ENCODE results near the gene ANAPC13. TPM values are rescaled to one million over a fixed set of nuclear protein-coding genes. Genes with fewer than 3 reads are reported as not detected.
A peak's percentile ranks its signal among the peaks of the same experiment; 100 is the strongest.

ANAPC13 gene, protein sequence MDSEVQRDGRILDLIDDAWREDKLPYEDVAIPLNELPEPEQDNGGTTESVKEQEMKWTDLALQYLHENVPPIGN
- 10 to 100 TPM; 27.3 to 27.4 TPM for total RNA-seq

DNA sequence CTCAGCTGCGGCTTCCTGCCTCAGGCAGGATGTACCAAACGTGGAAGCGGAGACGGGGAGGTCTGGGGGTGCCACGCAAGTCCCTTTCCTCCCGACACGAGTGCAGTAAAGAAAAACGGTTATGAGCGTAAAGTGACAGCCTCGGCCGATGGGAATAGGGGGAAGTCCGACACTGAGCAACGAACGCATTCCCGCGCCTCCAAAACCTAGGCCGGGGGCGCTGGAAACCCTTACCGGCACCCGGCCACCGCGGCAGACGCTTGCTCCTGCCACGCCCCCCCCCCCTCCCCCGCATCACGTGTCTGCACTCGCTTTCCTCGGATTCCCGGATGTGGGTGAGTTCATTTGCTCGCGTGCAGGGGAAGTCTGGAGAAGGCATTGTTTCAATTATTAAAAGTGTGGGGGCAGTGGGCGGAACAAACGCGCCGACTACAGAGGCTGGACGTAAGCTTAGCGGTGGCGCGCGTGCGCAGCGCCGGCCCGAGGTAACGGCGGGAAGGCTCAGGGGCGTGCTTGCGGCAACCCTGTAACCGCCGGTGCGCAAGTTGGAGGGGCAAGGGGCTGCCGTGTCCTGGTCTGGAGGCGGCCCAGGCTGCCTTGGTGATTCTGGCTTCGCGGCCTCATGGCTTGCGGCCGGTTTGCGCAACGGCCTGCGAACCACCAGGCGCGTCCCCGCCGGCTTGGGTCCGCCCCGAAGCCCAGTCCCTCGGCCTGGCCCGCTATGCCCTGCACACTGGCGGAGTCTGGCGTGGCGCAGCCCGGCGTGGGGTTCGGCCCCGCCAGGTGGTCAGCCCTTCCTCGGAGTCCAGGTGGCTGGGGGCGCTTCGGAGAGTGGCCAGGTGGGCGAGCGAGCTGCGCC is at the start of gene ANAPC13, which contains the start of gene CEP63:
TSS of gene ANAPC13 (minus strand) at position 268 of the 859 bp plus-strand sequence. CDS start 3,081 bp downstream, outside the sequence.
TSS of gene CEP63 (plus strand) at position 340 of the 859 bp plus-strand sequence. CDS start 9,264 bp downstream, outside the sequence.
- no peaks in the 10 kb centered on the region for H3K27me3 Mint-ChIP-seq
- H3K4me1 Mint-ChIP-seq = peaks cover 45% of the 10 kb centered on the region
- H3K4me3 Mint-ChIP-seq = peak within 1 kb of the TSS; percentile 89
- POLR2A ChIA-PET = interaction anchor here (0.5 to 5.0 kb wide), 17 partner anchors 9 to 1799 kb away, joined by 3 to 41 read pairs (median 4); partner anchors contain the start of genes CDV3 and RYK
- CTCF ChIA-PET = interaction anchor here (1.4 to 6.5 kb wide), 3 partner anchors 11 to 273 kb away, joined by 3 to 62 read pairs (median 4); no protein-coding TSS in a partner anchor
- H3K36me3 Mint-ChIP-seq (ENCODE audit: low read depth) = peaks cover 32% of the 10 kb centered on the region
- H3K9me3 Mint-ChIP-seq = no peaks in the 10 kb centered on the region
- H3K27ac Mint-ChIP-seq = peak within 1 kb of the TSS; percentile 95
- peak; percentile 94 for DNase-seq

DNA sequence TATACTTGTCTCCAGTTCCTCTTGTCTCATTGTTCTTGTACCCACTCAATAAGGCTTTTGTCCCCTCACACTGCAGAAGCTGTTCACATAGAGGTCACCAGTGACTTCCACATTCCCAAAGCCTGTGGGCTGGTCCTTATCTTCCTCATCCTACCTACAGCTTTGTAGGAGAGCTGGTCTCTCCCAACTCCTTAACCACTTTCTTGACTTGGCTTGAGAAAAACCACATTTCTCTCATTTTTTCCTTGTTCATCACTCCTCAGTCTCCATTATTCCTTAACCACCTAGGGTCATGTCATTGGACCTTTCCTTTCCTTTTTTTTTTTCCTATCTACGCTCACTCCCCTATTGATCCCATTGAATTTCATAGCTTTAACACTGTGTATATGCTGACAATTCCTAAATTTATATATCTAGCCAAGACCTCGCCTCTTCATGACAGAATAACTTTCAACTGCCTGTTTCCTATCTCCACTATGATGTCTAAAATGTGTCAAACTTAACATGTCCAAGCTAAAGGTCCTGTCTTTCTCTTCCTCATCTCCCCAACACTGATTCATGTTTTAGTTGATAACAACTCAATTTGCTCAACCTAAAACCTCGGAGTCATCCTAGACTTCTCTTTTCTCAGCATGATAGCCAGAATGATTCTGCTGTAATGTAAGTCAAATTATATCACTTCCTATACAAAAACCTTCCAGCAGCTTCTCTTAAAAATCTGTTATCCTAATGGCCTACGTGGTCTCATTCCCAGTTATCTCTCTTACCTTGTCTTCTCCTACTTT is 49.6 kb upstream of the ANAPC13 start:
- Mint-ChIP-seq H3K9me3 (no peaks in the 10 kb centered on the region), H3K4me1 (no peaks in the 10 kb centered on the region), H3K27me3 (no peaks in the 10 kb centered on the region), H3K4me3 (no peak overlapping the region), H3K27ac (no peak overlapping the region), H3K36me3 (ENCODE audit: low read depth) (peaks cover 25% of the 10 kb centered on the region)
- CTCF ChIA-PET = interaction anchor here (1.0 kb wide), 1 partner anchor 10 kb away, joined by 3 read pairs; no protein-coding TSS in a partner anchor
- POLR2A ChIA-PET = no interaction called here
- DNase-seq = no peak

DNA sequence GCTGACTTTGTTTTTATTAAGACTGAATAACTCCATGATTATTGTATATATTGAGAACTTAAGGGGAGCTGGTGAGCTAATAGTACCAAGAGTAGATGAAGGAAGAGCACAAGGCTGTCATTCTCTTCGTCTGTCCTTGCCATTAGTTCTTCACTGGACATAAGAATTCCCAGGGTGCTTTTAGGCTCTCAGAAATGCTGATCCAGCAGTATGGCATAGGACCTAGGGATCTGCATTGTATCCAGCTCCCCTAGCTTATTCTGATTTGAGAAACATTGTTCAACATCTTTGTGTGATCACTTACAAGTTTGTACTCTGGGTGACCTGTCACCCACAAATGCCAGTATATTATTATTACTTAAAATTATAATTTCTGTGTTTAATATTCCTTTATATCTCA is 47.7 kb upstream of the ANAPC13 start:
- POLR2A ChIA-PET = no interaction called here

DNA sequence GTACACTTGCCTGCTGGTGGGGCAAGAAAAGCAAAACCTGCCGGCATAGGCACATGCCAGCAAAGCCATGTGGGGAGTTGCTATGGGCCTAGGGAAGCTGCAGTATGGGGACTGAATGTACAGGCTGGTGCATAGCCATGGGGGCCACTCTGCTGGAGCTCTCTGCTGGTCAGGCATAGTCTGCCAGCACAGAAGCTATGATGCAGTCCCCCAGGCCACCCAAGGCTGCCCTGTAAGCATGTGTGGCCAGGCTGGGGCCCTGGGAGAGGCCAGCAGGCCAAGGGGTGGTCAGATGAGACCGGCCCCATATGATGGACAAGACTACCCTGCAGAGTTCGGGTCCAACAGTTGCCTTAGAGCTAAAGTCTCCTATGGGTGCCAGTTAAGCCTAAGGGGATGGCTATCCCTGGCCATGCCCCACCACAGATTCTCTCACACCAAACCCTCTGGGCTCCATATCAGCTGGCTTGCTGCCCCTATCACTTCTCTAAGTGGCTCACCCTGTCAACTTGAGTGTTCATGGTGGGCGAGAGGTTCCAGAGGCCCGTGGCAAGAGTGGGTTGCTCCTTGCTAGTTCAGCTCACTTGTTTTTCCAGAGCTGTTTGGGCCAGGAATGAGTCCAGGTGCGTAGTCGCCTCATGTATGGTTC is 41.9 kb upstream of the ANAPC13 start:
- Mint-ChIP-seq H3K27ac (no peak overlapping the region), H3K27me3 (no peaks in the 10 kb centered on the region), H3K9me3 (peaks cover 38% of the 10 kb centered on the region), H3K4me1 (no peaks in the 10 kb centered on the region), H3K36me3 (ENCODE audit: low read depth) (peaks cover 47% of the 10 kb centered on the region), H3K4me3 (no peak overlapping the region)
- ChIA-PET CTCF (no interaction called here), POLR2A (no interaction called here)
- DNase-seq = no peak

More for the DNA sequence above, 47.7 kb upstream of the ANAPC13 start:
- peaks cover 20% of the 10 kb centered on the region for H3K36me3 Mint-ChIP-seq (ENCODE audit: low read depth)
- H3K27me3 Mint-ChIP-seq = no peaks in the 10 kb centered on the region
- H3K4me1 Mint-ChIP-seq = no peaks in the 10 kb centered on the region
- no peak overlapping the region for H3K4me3 Mint-ChIP-seq
- no peaks in the 10 kb centered on the region for H3K9me3 Mint-ChIP-seq
- DNase-seq = no peak
- H3K27ac Mint-ChIP-seq = no peak overlapping the region
- CTCF ChIA-PET = interaction anchor here (1.2 kb wide), 1 partner anchor 67 kb away, joined by 5 read pairs; no protein-coding TSS in a partner anchor

DNA sequence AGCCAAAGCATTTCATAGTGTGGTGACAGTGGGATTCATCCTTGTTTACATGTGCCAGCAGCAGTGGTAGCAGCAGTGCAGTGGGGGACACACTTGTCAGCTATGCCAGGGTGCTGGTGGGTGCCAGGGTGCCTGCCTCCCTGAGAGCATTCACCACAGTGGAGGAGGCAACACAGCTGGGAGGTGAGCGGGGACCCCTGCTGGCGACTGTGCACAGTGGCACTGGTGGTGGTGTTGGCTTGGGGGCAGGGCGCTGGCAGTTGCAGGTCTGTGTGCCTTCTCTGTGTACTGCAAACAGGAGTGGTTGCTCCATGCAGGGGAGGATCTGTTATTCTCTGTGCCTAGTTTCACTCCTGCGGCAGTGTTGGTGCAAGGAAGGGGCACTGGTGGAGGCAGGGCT is 41.3 kb upstream of the ANAPC13 start:
- POLR2A ChIA-PET = no interaction called here
- Mint-ChIP-seq H3K36me3 (ENCODE audit: low read depth) (peaks cover 52% of the 10 kb centered on the region), H3K4me3 (no peak overlapping the region), H3K9me3 (peaks cover 43% of the 10 kb centered on the region), H3K4me1 (no peaks in the 10 kb centered on the region), H3K27ac (no peak overlapping the region), H3K27me3 (no peaks in the 10 kb centered on the region)
- CTCF ChIA-PET = no interaction called here
- DNase-seq = no peak

DNA sequence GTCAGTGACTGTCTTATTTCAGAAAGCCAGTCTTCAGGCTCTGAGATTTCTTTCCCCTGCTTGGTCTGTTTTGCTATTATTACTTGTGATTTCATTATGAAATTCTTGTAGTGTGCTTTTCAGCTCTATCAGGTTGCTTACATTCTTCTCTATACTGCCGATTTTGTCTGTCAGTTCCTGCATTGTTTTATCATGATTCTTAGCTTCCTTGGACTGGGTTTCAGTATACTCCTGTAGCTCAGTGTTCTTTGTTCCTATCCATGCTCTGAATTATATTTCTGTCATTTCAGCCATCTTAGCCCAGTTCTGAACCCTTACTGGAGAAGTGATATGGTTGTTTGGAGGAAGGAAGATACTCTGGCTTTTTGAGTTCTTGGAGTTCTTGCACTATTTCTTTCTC is 40.5 kb upstream of the ANAPC13 start:
- Mint-ChIP-seq H3K4me1 (no peaks in the 10 kb centered on the region), H3K27ac (no peak overlapping the region), H3K4me3 (no peak overlapping the region), H3K27me3 (no peaks in the 10 kb centered on the region), H3K36me3 (ENCODE audit: low read depth) (peaks cover 52% of the 10 kb centered on the region), H3K9me3 (peaks cover 48% of the 10 kb centered on the region)
- no peak for DNase-seq
- POLR2A ChIA-PET = no interaction called here
- CTCF ChIA-PET = no interaction called here

DNA sequence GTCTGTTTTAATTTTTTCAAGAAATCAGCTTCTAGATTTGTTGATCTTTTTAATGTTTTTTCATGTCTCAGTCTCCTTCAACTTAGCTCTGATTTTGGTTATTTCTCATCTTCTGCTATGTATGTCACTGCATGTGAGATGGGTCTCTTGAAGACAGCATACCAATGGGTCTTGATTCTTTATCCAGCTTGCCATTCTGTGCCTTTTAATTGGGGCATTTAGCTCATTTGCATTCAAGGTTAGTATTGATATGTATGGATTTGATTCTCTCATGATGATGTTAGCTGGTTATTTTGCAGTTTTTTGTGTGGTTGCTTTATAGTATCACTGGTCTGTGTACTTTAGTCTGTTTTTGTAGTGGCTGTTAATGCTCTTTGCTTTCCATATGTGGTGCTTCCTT is 39.5 kb upstream of the ANAPC13 start:
- no peak for DNase-seq
- H3K4me3 Mint-ChIP-seq = no peak overlapping the region
- H3K9me3 Mint-ChIP-seq = peaks cover 48% of the 10 kb centered on the region
- H3K27ac Mint-ChIP-seq = no peak overlapping the region
- H3K4me1 Mint-ChIP-seq = no peaks in the 10 kb centered on the region
- H3K36me3 Mint-ChIP-seq (ENCODE audit: low read depth) = peaks cover 52% of the 10 kb centered on the region
- CTCF ChIA-PET = interaction anchor here (0.7 to 1.2 kb wide), 2 partner anchors 10 to 38 kb away, joined by 3 read pairs; no protein-coding TSS in a partner anchor
- H3K27me3 Mint-ChIP-seq = no peaks in the 10 kb centered on the region
- POLR2A ChIA-PET = interaction anchor here (1.2 kb wide), 1 partner anchor 11 kb away, joined by 3 read pairs; no protein-coding TSS in a partner anchor

DNA sequence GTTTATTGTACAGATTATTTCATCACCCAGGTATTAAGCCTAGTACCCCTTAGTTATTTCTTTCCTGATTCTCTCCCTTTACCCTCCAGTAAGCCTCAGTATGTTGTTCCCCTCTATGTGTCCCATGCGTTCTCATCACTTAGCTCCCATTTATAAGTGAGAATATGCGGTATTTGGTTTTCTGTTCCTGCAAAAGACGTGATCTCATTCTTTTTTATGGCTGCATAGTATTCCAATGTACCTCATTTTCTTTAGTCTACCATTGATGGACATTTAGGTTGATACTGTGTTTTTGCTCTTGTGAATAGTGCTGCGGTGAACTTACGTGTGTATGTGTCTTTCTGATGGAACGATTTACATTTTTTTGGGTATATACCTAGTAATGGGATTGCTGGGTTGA is 36.8 kb upstream of the ANAPC13 start:
- no peak for DNase-seq
- peaks cover 2% of the 10 kb centered on the region for H3K4me1 Mint-ChIP-seq
- no peaks in the 10 kb centered on the region for H3K27me3 Mint-ChIP-seq
- H3K36me3 Mint-ChIP-seq (ENCODE audit: low read depth) = peaks cover 57% of the 10 kb centered on the region
- H3K4me3 Mint-ChIP-seq = no peak overlapping the region
- ChIA-PET POLR2A (no interaction called here), CTCF (no interaction called here)
- H3K9me3 Mint-ChIP-seq = peaks cover 48% of the 10 kb centered on the region
- H3K27ac Mint-ChIP-seq = no peak overlapping the region

DNA sequence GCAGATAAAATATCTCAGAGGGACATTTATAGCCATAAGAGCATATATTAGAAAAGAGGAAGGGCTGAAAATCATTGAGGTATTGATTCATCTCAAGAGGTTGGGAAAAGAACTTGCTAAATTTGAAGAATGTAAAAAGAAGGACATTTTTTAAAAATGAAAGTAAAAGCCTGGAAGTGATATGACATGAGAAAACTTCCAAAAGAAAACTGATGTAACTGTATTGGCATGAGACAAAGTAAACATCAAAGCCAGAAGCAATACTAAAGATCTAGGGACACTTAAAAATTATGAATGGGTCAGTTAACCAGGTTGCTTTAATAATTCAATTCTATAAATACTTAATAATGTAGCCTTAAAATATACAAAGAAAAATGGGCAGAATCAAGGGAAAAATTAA is 32.0 kb upstream of the ANAPC13 start:
- ChIA-PET POLR2A (no interaction called here), CTCF (no interaction called here)
- peaks cover 11% of the 10 kb centered on the region for H3K9me3 Mint-ChIP-seq
- H3K27ac Mint-ChIP-seq = no peak overlapping the region
- no peak overlapping the region for H3K4me3 Mint-ChIP-seq
- H3K27me3 Mint-ChIP-seq = no peaks in the 10 kb centered on the region
- peaks cover 3% of the 10 kb centered on the region for H3K4me1 Mint-ChIP-seq
- no peak for DNase-seq
- H3K36me3 Mint-ChIP-seq (ENCODE audit: low read depth) = peaks cover 31% of the 10 kb centered on the region

DNA sequence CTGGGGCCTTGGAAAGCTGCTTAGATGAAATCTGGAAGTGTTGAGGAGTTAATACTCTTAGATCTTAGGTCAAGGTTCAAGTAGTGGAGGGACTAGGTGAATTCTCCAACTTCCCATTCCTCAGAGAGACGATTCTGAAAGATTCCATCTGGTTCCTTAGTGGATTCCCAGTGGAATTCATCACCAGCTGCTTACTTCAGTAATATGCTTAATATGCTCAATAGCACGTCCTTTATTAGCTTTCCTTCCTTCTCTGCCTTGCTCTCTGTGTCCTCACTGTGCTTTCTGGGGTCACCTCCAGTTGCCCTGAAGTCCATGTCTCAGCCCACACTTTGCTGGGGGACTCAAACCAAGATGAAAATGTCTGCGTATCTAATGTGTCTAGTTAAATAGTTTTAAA is 31.1 kb upstream of the ANAPC13 start:
- H3K27ac Mint-ChIP-seq = no peak overlapping the region
- peaks cover 24% of the 10 kb centered on the region for H3K36me3 Mint-ChIP-seq (ENCODE audit: low read depth)
- no peak overlapping the region for H3K4me3 Mint-ChIP-seq
- POLR2A ChIA-PET = no interaction called here
- no peak for DNase-seq
- CTCF ChIA-PET = no interaction called here
- peaks cover 3% of the 10 kb centered on the region for H3K9me3 Mint-ChIP-seq
- H3K27me3 Mint-ChIP-seq = no peaks in the 10 kb centered on the region
- peaks cover 3% of the 10 kb centered on the region for H3K4me1 Mint-ChIP-seq

DNA sequence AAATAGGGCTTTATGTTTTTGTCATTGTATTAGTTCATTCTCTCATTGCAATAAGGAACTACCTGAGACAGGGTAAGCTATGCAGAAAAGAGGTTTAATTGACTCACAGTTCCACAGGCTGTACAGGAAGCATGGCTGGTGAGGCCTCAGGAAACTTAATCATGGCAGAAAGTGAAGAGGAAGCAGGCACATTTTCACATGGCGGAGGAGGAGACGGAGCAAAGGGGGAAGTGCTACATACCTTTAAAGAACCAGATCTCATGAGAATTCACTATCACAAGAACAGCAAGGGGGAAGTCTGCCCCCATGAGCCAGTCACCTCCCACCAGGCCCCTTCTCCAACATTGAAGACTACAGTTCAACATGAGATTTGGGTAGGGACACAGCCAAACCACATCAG is 25.7 kb upstream of the ANAPC13 start:
- Mint-ChIP-seq H3K27me3 (no peaks in the 10 kb centered on the region), H3K27ac (no peak overlapping the region), H3K4me3 (no peak overlapping the region), H3K9me3 (peaks cover 2% of the 10 kb centered on the region), H3K4me1 (peaks cover 2% of the 10 kb centered on the region), H3K36me3 (ENCODE audit: low read depth) (peaks cover 50% of the 10 kb centered on the region)
- DNase-seq = no peak
- ChIA-PET CTCF (no interaction called here), POLR2A (no interaction called here)

DNA sequence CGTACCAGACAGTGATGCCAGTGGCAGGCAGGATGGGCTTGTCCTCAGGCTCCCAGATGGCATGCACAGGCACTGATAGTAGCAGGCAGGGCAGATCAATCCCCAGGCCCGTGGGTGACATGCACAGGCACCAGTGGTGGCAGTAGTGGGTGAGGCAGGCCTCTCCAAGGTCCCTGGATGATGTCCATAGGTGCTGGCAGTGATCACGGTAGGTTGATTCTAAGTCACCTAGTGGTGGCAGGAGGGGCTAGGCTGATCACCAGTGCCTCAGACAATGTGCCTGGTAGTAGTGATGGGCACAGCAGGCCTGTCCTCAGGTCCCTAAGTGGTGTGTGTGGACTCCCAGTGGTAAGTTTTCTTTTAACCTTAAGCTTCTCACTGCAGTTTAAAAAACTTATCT is 19.7 kb upstream of the ANAPC13 start:
- ChIA-PET CTCF (no interaction called here), POLR2A (no interaction called here)

DNA sequence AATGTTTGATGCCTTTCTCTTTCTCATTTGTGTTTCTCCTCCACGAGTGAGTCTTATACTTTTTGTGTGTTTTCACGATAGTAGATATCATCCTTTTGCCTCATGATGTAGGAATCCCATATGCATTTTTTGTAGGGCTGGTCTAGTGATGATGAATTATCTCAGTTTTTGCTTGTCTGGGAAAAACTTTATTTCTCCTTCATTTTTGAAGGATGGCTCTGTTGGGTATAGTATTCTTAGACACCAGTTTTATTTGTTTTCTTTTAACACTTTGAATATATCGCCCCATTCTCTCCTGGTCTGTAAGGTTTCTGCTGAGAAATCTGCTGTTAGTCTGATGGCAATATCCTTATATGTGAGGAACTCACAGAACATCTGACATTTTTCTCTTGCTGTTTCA is 18.3 kb upstream of the ANAPC13 start:
- Mint-ChIP-seq H3K4me3 (no peak overlapping the region), H3K9me3 (peaks cover 22% of the 10 kb centered on the region), H3K27ac (no peak overlapping the region), H3K36me3 (ENCODE audit: low read depth) (peaks cover 80% of the 10 kb centered on the region), H3K4me1 (no peaks in the 10 kb centered on the region), H3K27me3 (no peaks in the 10 kb centered on the region)
- CTCF ChIA-PET = no interaction called here
- POLR2A ChIA-PET = no interaction called here
- no peak for DNase-seq

More for the DNA sequence above, 19.7 kb upstream of the ANAPC13 start:
- Mint-ChIP-seq H3K4me3 (no peak overlapping the region), H3K36me3 (ENCODE audit: low read depth) (peaks cover 80% of the 10 kb centered on the region), H3K27ac (no peak overlapping the region), H3K4me1 (no peaks in the 10 kb centered on the region), H3K27me3 (no peaks in the 10 kb centered on the region), H3K9me3 (peaks cover 22% of the 10 kb centered on the region)
- no peak for DNase-seq

All from activated CD4-positive, alpha-beta memory T cell treated with anti-CD3 and anti-CD28 coated beads, Interleukin-2, amount 10 ng/mL, durations not matched to agents 7 days and 5 days (primary cell).